Neuronal stem cell (in vitro differentiated cells): Measurements from ENCODE around the gene KCTD7.
"Not testable (repeated sequence)": the region's sequence is repeated elsewhere in the genome, so short reads cannot be mapped to it uniquely, and the experiment has no call there.

Experiments used
- DNase-seq: peaks from one replicate; pipeline ENCODE4 v3.0.0-alpha.2; 2013; ENCODE audit warnings: low spot score
- H2AFZ ChIP-seq: one replicate; pipeline ENCODE4 v1.6.1; 2013; ENCODE audit warnings: mild to moderate bottlenecking, low read length, inconsistent platforms
- H2AK5ac ChIP-seq: 2 replicates; pipeline ENCODE4 v1.6.1; 2013; ENCODE audit warnings: low read depth, mild to moderate bottlenecking, inconsistent platforms, low read length, moderate library complexity, mixed read lengths
- H2BK120ac ChIP-seq: 2 replicates; pipeline ENCODE4 v1.6.1; 2013; ENCODE audit warnings: low read depth, mild to moderate bottlenecking, inconsistent platforms, low read length, moderate library complexity, mixed read lengths
- H2BK12ac ChIP-seq: one replicate; pipeline ENCODE4 v1.6.1; 2013; ENCODE audit warnings: low read length, inconsistent platforms
- H2BK15ac ChIP-seq: 2 replicates; pipeline ENCODE4 v1.6.1; 2013; ENCODE audit warnings: mild to moderate bottlenecking, low read length, inconsistent platforms, mixed read lengths
- H2BK5ac ChIP-seq: one replicate; pipeline ENCODE4 v1.6.1; 2013; ENCODE audit warnings: inconsistent platforms, mild to moderate bottlenecking, low read length, moderate library complexity
- H3K14ac ChIP-seq: one replicate; pipeline ENCODE4 v1.6.1; 2013; ENCODE audit warnings: low read length, inconsistent platforms
- H3K18ac ChIP-seq: 2 replicates; pipeline ENCODE4 v1.6.1; 2013; ENCODE audit warnings: low read length, inconsistent platforms
- H3K23ac ChIP-seq: 2 replicates; pipeline ENCODE4 v1.6.1; 2013; ENCODE audit warnings: low read depth, mild to moderate bottlenecking, mixed read lengths, low read length, inconsistent platforms; ENCODE audit not compliant: poor library complexity
- H3K27ac ChIP-seq: replicated peaks from 3 replicates; pipeline ENCODE4 v1.5.1; 2013; ENCODE audit warnings: low read length, inconsistent platforms
- H3K27me3 ChIP-seq, 3 experiments: 2 replicates each; pipeline ENCODE4 v1.6.1; 2013; ENCODE audit warnings: low read length in 3 of 3, mild to moderate bottlenecking in 2 of 3, inconsistent platforms in 1 of 3, low read depth in 1 of 3, mixed read lengths in 1 of 3, moderate library complexity in 1 of 3; ENCODE audit not compliant: control insufficient read depth in 3 of 3, insufficient read depth in 3 of 3
- H3K36me3 ChIP-seq, 2 donors: replicated peaks in 1 of 2; 2 replicates each; pipeline ENCODE4 v1.6.1; 2013; ENCODE audit warnings: low read length in 2 of 2; ENCODE audit not compliant: control insufficient read depth in 2 of 2, insufficient read depth in 2 of 2
- H3K4ac ChIP-seq: 2 replicates; pipeline ENCODE4 v1.6.1; 2013; ENCODE audit warnings: inconsistent platforms, mild to moderate bottlenecking, low read length, moderate library complexity
- H3K4me1 ChIP-seq, 2 donors: 1 replicate in 1 of 2; 2 replicates in 1 of 2; pipeline ENCODE4 v1.6.1; 2013; ENCODE audit warnings: low read length in 2 of 2, low read depth in 1 of 2; ENCODE audit not compliant: control insufficient read depth in 2 of 2, insufficient read depth in 1 of 2
- H3K4me2 ChIP-seq: one replicate; pipeline ENCODE4 v1.6.1; 2013; ENCODE audit warnings: mild to moderate bottlenecking, low read length, inconsistent platforms; ENCODE audit not compliant: insufficient read depth, poor library complexity, severe bottlenecking
- H3K4me3 ChIP-seq, 2 donors: 2 replicates each; pipeline ENCODE4 v1.5.1; 2013; ENCODE audit warnings: low read length in 2 of 2, mild to moderate bottlenecking in 2 of 2, inconsistent platforms in 1 of 2, moderate library complexity in 1 of 2
- H3K79me1 ChIP-seq: one replicate; pipeline ENCODE4 v1.6.1; 2013; ENCODE audit warnings: low read depth, mild to moderate bottlenecking, inconsistent platforms, low read length, moderate library complexity
- H3K9ac ChIP-seq: one replicate; pipeline ENCODE4 v1.6.1; 2013; ENCODE audit warnings: mild to moderate bottlenecking, low read depth, low read length, inconsistent platforms; ENCODE audit not compliant: poor library complexity
- H3K9me3 ChIP-seq, 2 donors: replicated peaks in 1 of 2; 2 replicates each; pipeline versions ENCODE3 to v1.6.1; 2013; ENCODE audit warnings: low read length in 2 of 2, mild to moderate bottlenecking in 2 of 2, inconsistent platforms in 1 of 2, low read depth in 1 of 2, mixed read lengths in 1 of 2, moderate library complexity in 1 of 2; ENCODE audit not compliant: control insufficient read depth in 2 of 2, insufficient read depth in 1 of 2
- H4K8ac ChIP-seq: one replicate; pipeline ENCODE4 v1.6.1; 2013; ENCODE audit warnings: low read depth, mild to moderate bottlenecking, inconsistent platforms, low read length, moderate library complexity
- H4K91ac ChIP-seq: one replicate; pipeline ENCODE4 v1.6.1; 2013; ENCODE audit warnings: low read length, low read depth, mild to moderate bottlenecking, inconsistent platforms; ENCODE audit not compliant: poor library complexity
- WGBS, 2 donors: extraction: QIAGEN DNeasy Blood & Tissue Kit; methylation state at CpG; one replicate each; pipeline ENCODE4 v1.1.7; 2013; ENCODE audit warnings: missing lambda C conversion rate in 2 of 2, mixed read lengths in 1 of 2; ENCODE audit not compliant: insufficient read length in 2 of 2, insufficient replicate concordance in 1 of 2; ENCODE audit errors: extremely low coverage in 2 of 2; 5-methylcytosine and 5-hydroxymethylcytosine counted together

The KCTD7 gene

DNA sequence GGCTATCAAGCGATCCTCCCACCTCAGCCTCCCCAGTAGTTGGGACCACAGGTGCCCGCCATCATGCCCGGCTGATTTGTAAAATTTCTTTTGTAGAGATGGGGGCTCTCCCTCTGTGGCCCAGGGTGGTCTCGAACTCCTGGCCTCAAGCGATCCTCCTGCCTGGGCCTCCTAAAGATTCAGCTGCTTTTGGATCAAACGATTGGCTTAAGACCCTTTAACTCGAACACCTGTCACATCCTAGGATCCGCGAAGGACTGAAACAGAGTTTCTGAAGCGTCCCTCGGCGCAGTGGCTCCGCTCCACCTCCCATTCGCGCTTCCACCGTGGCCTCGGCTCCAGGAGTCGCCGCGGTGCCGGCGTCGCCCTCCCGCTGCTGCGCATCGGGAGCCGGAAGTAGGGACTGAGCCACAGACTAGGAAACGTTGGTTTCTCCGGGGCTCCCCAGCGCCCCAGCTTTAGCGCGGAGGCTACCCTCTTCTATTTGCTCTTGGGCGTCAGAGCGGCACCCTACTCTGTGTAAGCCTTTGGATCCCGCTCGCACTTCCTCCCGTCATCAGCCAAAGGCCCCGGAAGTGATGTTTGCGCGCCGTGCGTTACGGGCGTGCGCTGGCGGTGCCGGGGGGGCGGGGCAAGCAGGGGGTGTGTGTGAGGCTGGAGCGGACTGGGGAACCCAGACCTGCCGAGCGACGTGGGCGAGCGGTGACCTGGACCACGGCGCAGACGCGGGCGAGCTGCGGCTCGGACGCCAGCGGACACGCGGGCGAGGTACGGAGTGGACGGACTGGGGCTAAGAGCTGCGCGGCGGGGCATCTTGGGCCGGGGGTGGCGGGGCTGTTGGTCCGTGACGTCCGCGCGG, 53.0 kb downstream of the KCTD7 start:
- H2BK5ac ChIP-seq: peak overlapping the region; percentile 39
- DNase-seq: peak; percentile 91
- WGBS, 2 donors: no CpG with 5 or more reads among the region's 78 CpGs
- peaks cover 5% of the 10 kb centered on the region for H3K79me1 ChIP-seq
- H3K4me2 ChIP-seq: peak overlapping the region; percentile 86
- peak overlapping the region; percentile 98 for H3K4me3 ChIP-seq
- H2BK120ac ChIP-seq: no peak overlapping the region
- H2AK5ac ChIP-seq: peak overlapping the region; percentile 79
- no peaks in the 10 kb centered on the region for H3K27me3 ChIP-seq
- peak overlapping the region; percentile 94 for H3K14ac ChIP-seq
- H4K8ac ChIP-seq: no peak overlapping the region
- peak overlapping the region; percentile 98 for H2AFZ ChIP-seq
- H2BK12ac ChIP-seq: no peak overlapping the region
- no peak overlapping the region for H2BK15ac ChIP-seq
- no peak overlapping the region for H4K91ac ChIP-seq
- H3K4me1 ChIP-seq: peaks cover 0 to 19% of the 10 kb centered on the region in 2 donors
- peak overlapping the region; percentile 98 for H3K23ac ChIP-seq
- H3K36me3 ChIP-seq: peaks cover 0 to 9% of the 10 kb centered on the region in 2 donors
- peak overlapping the region; percentile 64 for H3K27ac ChIP-seq
- no peaks in the 10 kb centered on the region for H3K9me3 ChIP-seq
- peak overlapping the region; percentile 98 for H3K9ac ChIP-seq
- H3K18ac ChIP-seq: peak overlapping the region; percentile 97
- H3K4ac ChIP-seq: no peak overlapping the region

DNA sequence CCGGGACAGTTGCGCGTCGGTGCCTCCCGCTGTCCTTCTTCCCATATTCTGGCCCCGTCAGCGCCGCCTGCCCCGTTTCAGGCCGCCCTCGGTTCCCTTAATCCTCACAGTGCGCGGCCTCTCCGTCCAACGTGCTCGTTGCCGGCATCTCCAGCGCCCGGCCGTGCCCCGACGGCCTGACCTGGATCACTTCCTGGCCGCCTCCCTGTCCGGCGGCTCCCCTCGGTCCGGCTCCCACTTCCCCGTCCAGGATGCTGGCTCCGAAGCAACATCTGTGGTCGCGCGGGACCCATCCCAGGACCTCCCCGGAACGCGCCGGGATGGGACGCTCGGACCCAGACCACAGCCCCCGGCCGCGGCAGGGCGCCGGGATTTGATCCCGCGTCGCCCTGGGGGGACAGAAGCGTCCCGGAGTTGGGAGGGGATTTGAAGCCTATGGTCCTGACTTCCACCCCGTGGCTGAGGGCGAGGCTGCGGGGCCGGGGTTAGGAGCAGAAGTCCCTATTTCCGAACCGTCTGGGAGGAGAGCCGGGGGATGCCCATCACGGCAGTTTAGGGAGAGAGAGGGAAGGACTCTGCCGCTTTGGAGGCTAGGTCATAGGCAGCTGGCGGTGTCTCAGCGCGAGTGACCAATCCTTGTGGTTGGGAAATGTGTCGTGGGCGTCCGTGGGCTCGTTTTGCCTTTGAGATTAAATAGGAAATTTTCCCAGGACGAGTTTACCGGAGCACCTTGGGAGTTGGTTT, 53.8 kb downstream of the KCTD7 start:
- Histone ChIP-seq H3K18ac (peak overlapping the region; percentile 97), H3K14ac (peak overlapping the region; percentile 94), H3K27me3 (no peaks in the 10 kb centered on the region), H3K23ac (peak overlapping the region; percentile 98), H2BK12ac (no peak overlapping the region), H2AFZ (peak overlapping the region; percentile 98), H3K79me1 (peaks cover 5% of the 10 kb centered on the region), H4K8ac (no peak overlapping the region), H2BK5ac (peak overlapping the region; percentile 39), H3K9me3 (no peaks in the 10 kb centered on the region), H2BK15ac (no peak overlapping the region), H4K91ac (no peak overlapping the region), H2BK120ac (no peak overlapping the region), H3K4ac (no peak overlapping the region), H3K27ac (no peak overlapping the region), H3K36me3 (peaks cover 0 to 9% of the 10 kb centered on the region in 2 donors), H3K4me1 (peaks cover 0 to 19% of the 10 kb centered on the region in 2 donors), H2AK5ac (peak overlapping the region; percentile 63), H3K9ac (peak overlapping the region; percentile 98), H3K4me2 (peak overlapping the region; percentile 86), H3K4me3 (peak overlapping the region; percentile 98)
- no peak for DNase-seq
- no CpG with 5 or more reads among the region's 66 CpGs for WGBS, 2 donors

DNA sequence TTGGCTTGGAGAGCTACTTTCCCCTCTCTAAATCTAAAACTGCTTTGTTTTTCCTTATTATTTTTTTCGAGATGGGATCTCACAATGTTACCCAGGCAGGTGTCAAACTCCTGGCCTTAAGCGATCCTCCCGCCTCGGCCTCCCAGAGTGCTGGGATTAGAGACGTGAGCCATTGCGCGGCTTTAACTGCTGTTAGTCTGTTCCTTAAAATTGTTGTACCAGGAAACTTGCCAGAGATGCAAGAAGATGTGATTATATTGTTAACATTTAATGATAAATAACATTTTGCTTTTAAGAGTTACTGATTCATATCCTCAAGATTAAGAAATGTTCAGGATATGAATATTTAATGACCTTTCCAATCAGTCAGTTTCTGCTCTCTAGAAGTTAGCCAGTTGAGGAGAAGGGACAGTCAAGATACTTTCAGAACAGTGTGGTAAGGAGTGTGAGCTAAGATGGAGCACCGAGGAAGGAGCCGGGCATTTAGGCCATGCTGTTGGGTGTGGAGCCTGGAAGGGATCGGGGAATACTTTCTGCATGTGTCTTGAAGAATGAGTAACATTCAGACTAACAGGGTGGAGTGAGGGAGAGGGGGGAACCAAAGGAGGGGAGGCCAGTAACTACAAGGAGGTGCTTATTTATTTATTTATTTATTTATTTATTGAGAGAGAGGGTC, 54.6 kb downstream of the KCTD7 start:
- not testable (repeated sequence) for H4K8ac ChIP-seq, H3K14ac ChIP-seq, H2BK15ac ChIP-seq, H3K9ac ChIP-seq, H2BK120ac ChIP-seq, H2BK5ac ChIP-seq, H2AFZ ChIP-seq, H3K4ac ChIP-seq, H3K23ac ChIP-seq, H3K27me3 ChIP-seq, DNase-seq, H3K79me1 ChIP-seq, H3K9me3 ChIP-seq, H4K91ac ChIP-seq, H3K27ac ChIP-seq, H3K18ac ChIP-seq, H2AK5ac ChIP-seq, H3K36me3 ChIP-seq, H2BK12ac ChIP-seq
- Histone ChIP-seq H3K4me3 (peak overlapping the region in 1 of 2 donors; percentile 98), H3K4me1 (peaks cover 0 to 19% of the 10 kb centered on the region in 2 donors), H3K4me2 (peak overlapping the region; percentile 86)
- no CpG with 5 or more reads among the region's 10 CpGs for WGBS, 2 donors
